ENCODE results near the gene CCDC51. TPM values are rescaled to one million over a fixed set of nuclear protein-coding genes. Genes with fewer than 3 reads are reported as not detected.
A peak's percentile ranks its signal among the peaks of the same experiment; 100 is the strongest.
"Not testable (repeated sequence)": the region's sequence is repeated elsewhere in the genome, so short reads cannot be mapped to it uniquely, and the experiment has no call there.

Gene CCDC51
- total RNA-seq (2014; rRNA removed; shearing (Covaris generic); ENCODE audit: low replicate concordance): 49.6 and 59.3 TPM in 2 replicates

GRCh38 chr3:48439820-48440589 is at the start of gene CCDC51, which contains the start of gene TMA7:
Gene CCDC51 (minus strand): TSS chr3:48440119. CDS start chr3:48435128, 4,991 bp downstream.
Gene TMA7 (plus strand): TSS chr3:48440257. CDS start chr3:48440297, 40 bp downstream.
- DNase-seq (ENCODE audit: low read depth): peak; percentile 89
- in situ Hi-C loops (cut with HindIII; ENCODE audit: low pct_unique_long_range_greater_than_20kb, low sequenced_read_pairs): no loop called here

DNA sequence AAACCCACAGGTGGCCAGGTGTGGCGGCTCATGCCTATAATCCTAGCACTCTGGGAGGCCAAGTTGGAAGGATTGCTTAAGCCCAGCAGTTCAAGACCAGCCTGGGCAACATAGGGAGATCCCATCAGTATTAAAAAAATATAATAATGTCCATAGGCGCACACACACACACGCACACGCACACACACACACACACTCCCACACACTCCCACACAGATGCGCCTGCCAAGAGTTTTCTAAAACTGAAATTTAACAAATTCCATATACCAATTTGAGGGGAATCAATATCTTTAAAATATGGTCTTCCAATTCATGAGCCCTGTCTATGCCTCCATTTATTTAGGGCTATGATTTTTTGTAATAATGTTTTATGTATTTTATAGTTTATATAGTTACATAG is 47.0 kb upstream of the CCDC51 start:
- no peak for DNase-seq (ENCODE audit: low read depth)
- in situ Hi-C loops (cut with HindIII; ENCODE audit: low pct_unique_long_range_greater_than_20kb, low sequenced_read_pairs): no loop called here

- in situ Hi-C loops (cut with HindIII; ENCODE audit: low pct_unique_long_range_greater_than_20kb, low sequenced_read_pairs): not testable (repeated sequence)
These were observed 42.9 kb upstream of the CCDC51 start for GRCh38 chr3:48482822-48483221.

DNA sequence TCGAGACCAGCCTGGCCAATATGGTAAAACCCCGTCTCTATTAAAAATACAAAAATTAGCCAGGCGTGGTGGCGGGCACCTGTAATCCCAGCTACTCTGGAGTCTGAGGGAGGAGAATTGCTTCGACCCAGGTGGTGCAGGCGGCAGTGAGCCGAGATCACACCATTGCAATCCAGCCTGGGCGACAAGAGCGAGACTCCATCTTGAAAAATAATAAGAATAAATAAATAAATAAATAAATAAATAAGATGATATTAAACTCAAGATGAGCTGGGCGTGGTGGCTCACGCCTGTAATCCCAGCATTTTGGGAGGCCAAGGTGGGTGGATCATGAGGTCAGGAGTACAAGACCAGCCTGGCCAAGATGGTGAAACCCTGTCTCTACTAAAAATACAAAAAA is 41.0 kb upstream of the CCDC51 start:
- DNase-seq (ENCODE audit: low read depth); in situ Hi-C loops (cut with HindIII; ENCODE audit: low pct_unique_long_range_greater_than_20kb, low sequenced_read_pairs): not testable (repeated sequence)

More at GRCh38 chr3:48482822-48483221, 42.9 kb upstream of the CCDC51 start:
- DNase-seq (ENCODE audit: low read depth): not testable (repeated sequence)

DNA sequence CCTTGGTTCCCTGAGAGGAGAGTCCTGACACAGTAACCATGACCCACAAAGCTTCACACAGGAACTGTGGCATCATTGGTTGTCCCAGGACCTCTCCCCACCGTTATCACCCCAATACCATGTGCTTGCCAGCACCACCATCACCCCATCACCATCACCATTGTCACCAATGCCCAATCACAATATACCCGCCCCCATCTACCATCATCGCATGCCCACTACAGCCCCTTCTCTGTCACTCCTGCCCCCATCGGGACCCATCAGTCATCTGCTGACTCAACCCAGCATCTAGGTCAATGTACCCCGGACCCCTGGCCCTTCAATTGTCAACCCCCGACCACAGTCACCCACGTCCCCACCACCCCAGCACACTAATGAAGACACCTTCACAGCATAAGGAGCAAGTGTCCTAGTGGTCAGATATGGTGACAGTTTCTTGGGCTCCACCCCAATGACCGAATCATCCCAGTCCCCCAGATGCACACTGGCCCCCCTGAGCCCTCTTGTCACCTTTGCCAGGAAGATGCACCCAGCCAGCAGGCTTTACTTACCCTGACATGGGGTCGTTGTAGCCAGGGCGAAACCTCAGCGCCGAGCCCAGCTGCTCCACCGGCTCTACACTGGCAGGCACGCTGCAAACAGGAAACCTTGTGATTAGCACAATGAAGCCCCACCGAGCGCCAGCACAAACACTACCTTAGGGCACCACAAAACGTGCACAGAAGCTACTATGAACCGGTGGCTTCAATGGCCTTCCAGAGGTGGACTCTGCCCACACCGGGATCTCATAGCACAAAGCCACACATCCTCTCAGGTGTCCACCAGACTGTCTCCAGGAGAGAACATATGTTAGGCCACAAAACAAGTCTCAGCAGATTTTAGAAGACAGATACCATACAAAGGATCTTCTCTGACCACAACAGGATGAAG is 39.0 kb upstream of the CCDC51 start:
- in situ Hi-C loops (cut with HindIII; ENCODE audit: low pct_unique_long_range_greater_than_20kb, low sequenced_read_pairs): no loop called here
- no peak for DNase-seq (ENCODE audit: low read depth)

- DNase-seq (ENCODE audit: low read depth): no peak
- in situ Hi-C loops (cut with HindIII; ENCODE audit: low pct_unique_long_range_greater_than_20kb, low sequenced_read_pairs): no loop called here
These were observed 38.1 kb upstream of the CCDC51 start for GRCh38 chr3:48477959-48478520.

- DNase-seq (ENCODE audit: low read depth): no peak
- in situ Hi-C loops (cut with HindIII; ENCODE audit: low pct_unique_long_range_greater_than_20kb, low sequenced_read_pairs): no loop called here
These were observed 36.6 kb upstream of the CCDC51 start for GRCh38 chr3:48476426-48477053.

DNA sequence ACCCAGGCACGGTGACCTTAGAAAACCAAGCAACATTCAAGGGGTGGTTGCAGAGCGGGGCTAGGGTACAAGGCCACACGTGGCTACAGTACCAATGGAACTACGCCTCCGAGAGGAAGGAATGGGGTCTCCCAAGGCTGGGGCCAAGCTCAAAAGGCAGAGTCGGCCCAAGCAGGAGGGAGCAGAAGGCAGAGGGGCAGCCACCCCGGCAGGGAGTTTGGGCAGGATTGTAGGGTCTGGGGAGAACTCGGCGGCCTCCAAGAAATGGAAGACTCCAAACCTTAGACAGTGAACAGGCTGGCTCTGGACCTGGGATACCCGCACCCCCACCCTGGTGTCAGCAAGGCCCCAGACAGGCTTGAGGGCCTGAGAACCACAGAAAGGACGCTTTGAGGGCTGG is 35.3 kb upstream of the CCDC51 start:
- in situ Hi-C loops (cut with HindIII; ENCODE audit: low pct_unique_long_range_greater_than_20kb, low sequenced_read_pairs): no loop called here
- no peak for DNase-seq (ENCODE audit: low read depth)

- in situ Hi-C loops (cut with HindIII; ENCODE audit: low pct_unique_long_range_greater_than_20kb, low sequenced_read_pairs): no loop called here
- DNase-seq (ENCODE audit: low read depth): no peak
These were observed 34.7 kb upstream of the CCDC51 start for GRCh38 chr3:48474619-48475018.

GRCh38 chr3:48474031-48474430 is 34.1 kb upstream of the CCDC51 start:
- DNase-seq (ENCODE audit: low read depth); in situ Hi-C loops (cut with HindIII; ENCODE audit: low pct_unique_long_range_greater_than_20kb, low sequenced_read_pairs): not testable (repeated sequence)

- no peak for DNase-seq (ENCODE audit: low read depth)
- in situ Hi-C loops (cut with HindIII; ENCODE audit: low pct_unique_long_range_greater_than_20kb, low sequenced_read_pairs): no loop called here
These were observed 33.7 kb upstream of the CCDC51 start for GRCh38 chr3:48473617-48473952.

- in situ Hi-C loops (cut with HindIII; ENCODE audit: low pct_unique_long_range_greater_than_20kb, low sequenced_read_pairs): no loop called here
- peak; percentile 91 for DNase-seq (ENCODE audit: low read depth)
These were observed 33.2 kb upstream of the CCDC51 start for GRCh38 chr3:48472923-48473616.

GRCh38 chr3:48472673-48472922 is 32.7 kb upstream of the CCDC51 start:
- in situ Hi-C loops (cut with HindIII; ENCODE audit: low pct_unique_long_range_greater_than_20kb, low sequenced_read_pairs): no loop called here
- DNase-seq (ENCODE audit: low read depth): no peak

- DNase-seq (ENCODE audit: low read depth): no peak
- in situ Hi-C loops (cut with HindIII; ENCODE audit: low pct_unique_long_range_greater_than_20kb, low sequenced_read_pairs): no loop called here
These were observed 30.4 kb upstream of the CCDC51 start for GRCh38 chr3:48470286-48470685.

DNA sequence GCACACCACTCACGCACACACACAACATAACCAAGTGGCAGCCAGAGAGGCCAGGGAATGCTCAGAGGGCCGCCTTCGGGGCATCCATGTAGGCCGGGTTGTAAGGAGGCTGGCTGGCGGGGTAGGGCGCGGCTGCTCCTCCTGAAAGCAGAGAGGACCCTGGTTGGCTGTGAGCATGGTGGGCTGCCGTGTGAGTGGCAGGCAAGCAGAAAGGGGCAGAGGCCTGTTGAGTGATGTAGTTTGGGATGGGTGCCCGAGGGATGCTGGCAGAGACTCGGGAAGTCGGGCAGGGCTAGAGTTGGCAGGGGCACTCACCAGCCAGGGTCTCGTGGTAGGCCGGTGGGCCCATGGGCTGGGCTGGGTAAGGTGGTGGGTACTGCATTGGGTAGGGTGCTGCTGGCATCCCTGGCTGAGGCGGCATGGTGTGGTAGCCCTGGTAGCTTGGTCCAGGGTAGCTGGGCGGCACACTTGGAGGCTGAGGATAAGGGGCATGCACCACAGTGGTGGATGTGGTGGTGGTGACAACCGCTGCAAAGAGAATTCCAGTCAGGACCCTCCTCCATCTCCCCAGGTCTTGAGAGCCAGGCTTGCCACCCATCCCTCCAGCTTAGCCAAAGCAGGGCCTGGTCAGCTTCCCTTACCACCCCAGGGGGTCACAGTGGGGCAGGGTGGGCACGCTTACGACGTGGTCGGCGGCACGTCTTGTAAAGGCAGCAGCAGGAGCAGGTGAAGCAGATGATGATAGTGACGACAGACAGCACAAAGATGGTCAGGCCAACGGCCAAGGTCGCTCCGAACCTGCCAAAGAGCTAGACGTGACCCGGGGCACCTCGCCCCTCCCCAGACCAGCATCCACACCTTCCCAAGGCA is 29.4 kb upstream of the CCDC51 start:
- no peak for DNase-seq (ENCODE audit: low read depth)
- in situ Hi-C loops (cut with HindIII; ENCODE audit: low pct_unique_long_range_greater_than_20kb, low sequenced_read_pairs): no loop called here

- in situ Hi-C loops (cut with HindIII; ENCODE audit: low pct_unique_long_range_greater_than_20kb, low sequenced_read_pairs): no loop called here
These were observed 28.4 kb upstream of the CCDC51 start for GRCh38 chr3:48468329-48468731.

More at GRCh38 chr3:48468329-48468731, 28.4 kb upstream of the CCDC51 start:
- DNase-seq (ENCODE audit: low read depth): no peak
